ENCODE results near the gene XYLB.

Gene XYLB

DNA sequence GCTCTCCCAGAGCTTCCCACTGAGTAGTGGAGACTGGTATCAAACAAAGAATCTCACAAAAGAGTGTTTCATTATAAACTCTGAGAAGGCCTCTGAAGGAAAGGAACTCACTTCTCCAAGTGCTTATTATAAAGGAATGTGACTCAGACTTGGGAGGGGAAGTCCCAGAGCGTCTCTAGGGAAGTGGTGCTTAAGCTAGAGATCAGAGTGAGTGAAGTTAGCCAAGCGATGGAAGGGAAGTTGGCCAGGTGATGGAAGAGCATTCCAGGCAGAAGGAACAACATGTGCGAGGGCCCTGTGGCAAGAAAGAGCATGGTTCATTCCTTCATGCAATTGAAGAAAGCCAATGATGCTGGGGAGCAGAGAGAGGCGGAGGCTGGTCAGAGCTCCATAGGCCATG, 2.3 kb downstream of the XYLB start:
- Histone ChIP-seq H3K27me3 (ENCODE audit: control insufficient read depth in 1 of 2, insufficient read depth in 1 of 2, low read length in 2 of 2) (no peaks in the 10 kb centered on the region), H3K4ac (ENCODE audit: low read depth in 1 of 2, low read length in 2 of 2) (no peak overlapping the region), H4K8ac (ENCODE audit: low read length) (no peak overlapping the region), H2BK5ac (ENCODE audit: low read depth, low read length, poor library complexity, severe bottlenecking) (no peak overlapping the region), H2BK15ac (ENCODE audit: low read depth, poor library complexity, severe bottlenecking) (no peak overlapping the region), H3K4me3 (ENCODE audit: insufficient read depth in 1 of 2, low read depth in 1 of 2, low read length in 2 of 2) (no peak overlapping the region), H3K14ac (ENCODE audit: low read length in 2 of 2) (no peak overlapping the region), H3K4me2 (ENCODE audit: low read length, poor library complexity, severe bottlenecking) (no peak overlapping the region), H3K27ac (ENCODE audit: low read length, poor library complexity, severe bottlenecking) (no peak overlapping the region), H3K36me3 (ENCODE audit: control insufficient read depth in 1 of 2, insufficient read depth in 2 of 2, low read depth in 1 of 2, low read length in 2 of 2) (peaks cover 0 to 15% of the 10 kb centered on the region in 2 experiments), H2AFZ (ENCODE audit: low read depth, low read length) (no peak overlapping the region), H2BK12ac (ENCODE audit: low read length in 2 of 2) (no peak overlapping the region), H2AK5ac (ENCODE audit: low read length, severe bottlenecking) (no peak overlapping the region), H3K18ac (ENCODE audit: low read depth in 1 of 2, low read length in 2 of 2) (peak overlapping the region in 1 of 2 experiments; percentile 11), H3K79me1 (replicated peaks; ENCODE audit: low read length, poor library complexity, severe bottlenecking) (peaks cover 6% of the 10 kb centered on the region), H3K23ac (ENCODE audit: low read length in 2 of 2) (no peak overlapping the region), H3K9me3 (ENCODE audit: control insufficient read depth, low read length) (peaks cover 3% of the 10 kb centered on the region), H4K91ac (ENCODE audit: low read length) (no peak overlapping the region), H3K9ac (ENCODE audit: low read length) (no peak overlapping the region), H2BK120ac (ENCODE audit: low read depth, low read length) (no peak overlapping the region), H3K4me1 (ENCODE audit: control insufficient read depth, insufficient read depth, low read depth, low read length) (peaks cover 3% of the 10 kb centered on the region)
- WGBS, result 66% methylated on average over 4 of the region's 4 CpGs
- DNase-seq, result peak; percentile 46

DNA sequence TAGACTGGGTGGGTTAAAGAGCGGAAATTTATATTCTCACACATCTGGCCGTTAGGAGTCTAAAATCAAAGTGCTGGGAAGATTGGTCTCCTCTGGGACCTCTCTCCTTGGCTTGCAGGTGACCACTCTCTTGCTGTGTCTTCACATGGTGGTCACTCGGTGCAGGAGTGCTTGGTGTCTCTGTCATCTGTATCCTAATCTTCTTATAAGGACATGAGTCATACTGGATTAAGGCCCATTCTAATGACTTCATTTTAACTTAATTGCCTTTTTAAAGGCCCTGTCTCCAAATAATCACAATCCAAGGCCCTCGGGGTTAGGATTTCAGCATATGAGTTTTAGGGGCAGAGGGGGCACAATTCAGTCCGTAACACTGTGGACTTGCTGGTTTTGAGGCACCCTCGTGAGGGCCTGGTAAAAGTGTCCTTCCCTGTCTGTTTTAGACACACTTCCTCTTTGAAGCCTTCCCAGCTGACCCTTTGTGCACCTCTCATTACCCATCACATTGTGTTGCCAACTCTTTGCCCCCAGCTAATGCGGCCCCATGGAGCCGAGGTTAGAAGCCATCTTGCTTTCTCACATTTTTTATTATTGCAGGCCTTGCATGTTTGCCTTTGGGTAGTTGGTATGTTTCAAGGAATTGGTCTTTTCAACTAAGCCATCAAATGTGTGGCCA, 3.2 kb downstream of the XYLB start:
- H3K79me1 ChIP-seq (replicated peaks; ENCODE audit: low read length, poor library complexity, severe bottlenecking), result peaks cover 6% of the 10 kb centered on the region

GRCh38 chr3:38353151-38353550, 6.6 kb downstream of the XYLB start:
- H4K91ac ChIP-seq (ENCODE audit: low read length), result no peak overlapping the region
- no peak overlapping the region for H2BK15ac ChIP-seq (ENCODE audit: low read depth, poor library complexity, severe bottlenecking)
- no peak overlapping the region for H3K27ac ChIP-seq (ENCODE audit: low read length, poor library complexity, severe bottlenecking)
- no peak for DNase-seq
- H3K27me3 ChIP-seq (ENCODE audit: control insufficient read depth in 1 of 2, insufficient read depth in 1 of 2, low read length in 2 of 2), result no peaks in the 10 kb centered on the region
- no peak overlapping the region for H2BK5ac ChIP-seq (ENCODE audit: low read depth, low read length, poor library complexity, severe bottlenecking)
- H3K23ac ChIP-seq (ENCODE audit: low read length in 2 of 2), result no peak overlapping the region
- no peak overlapping the region for H4K8ac ChIP-seq (ENCODE audit: low read length)
- H3K4me3 ChIP-seq (ENCODE audit: insufficient read depth in 1 of 2, low read depth in 1 of 2, low read length in 2 of 2), result no peak overlapping the region
- H3K14ac ChIP-seq (ENCODE audit: low read length in 2 of 2), result no peak overlapping the region
- no peak overlapping the region for H3K4me2 ChIP-seq (ENCODE audit: low read length, poor library complexity, severe bottlenecking)
- 100% methylated on average over 2 of the region's 4 CpGs for WGBS
- no peak overlapping the region for H2BK12ac ChIP-seq (ENCODE audit: low read length in 2 of 2)
- H3K36me3 ChIP-seq (ENCODE audit: control insufficient read depth in 1 of 2, insufficient read depth in 2 of 2, low read depth in 1 of 2, low read length in 2 of 2), result peaks cover 0 to 27% of the 10 kb centered on the region in 2 experiments
- no peak overlapping the region for H3K9ac ChIP-seq (ENCODE audit: low read length)
- H2AFZ ChIP-seq (ENCODE audit: low read depth, low read length), result no peak overlapping the region
- H3K79me1 ChIP-seq (replicated peaks; ENCODE audit: low read length, poor library complexity, severe bottlenecking), result peaks cover 6% of the 10 kb centered on the region
- no peaks in the 10 kb centered on the region for H3K4me1 ChIP-seq (ENCODE audit: control insufficient read depth, insufficient read depth, low read depth, low read length)
- H2BK120ac ChIP-seq (ENCODE audit: low read depth, low read length), result no peak overlapping the region
- peaks cover 3% of the 10 kb centered on the region for H3K9me3 ChIP-seq (ENCODE audit: control insufficient read depth, low read length)
- H3K4ac ChIP-seq (ENCODE audit: low read depth in 1 of 2, low read length in 2 of 2), result no peak overlapping the region
- no peak overlapping the region for H2AK5ac ChIP-seq (ENCODE audit: low read length, severe bottlenecking)
- H3K18ac ChIP-seq (ENCODE audit: low read depth in 1 of 2, low read length in 2 of 2), result no peak overlapping the region

More for the DNA sequence above, 3.2 kb downstream of the XYLB start:
- no peak overlapping the region for H3K4me2 ChIP-seq (ENCODE audit: low read length, poor library complexity, severe bottlenecking)
- H3K14ac ChIP-seq (ENCODE audit: low read length in 2 of 2), result no peak overlapping the region
- H2BK120ac ChIP-seq (ENCODE audit: low read depth, low read length), result no peak overlapping the region
- no peaks in the 10 kb centered on the region for H3K27me3 ChIP-seq (ENCODE audit: control insufficient read depth in 1 of 2, insufficient read depth in 1 of 2, low read length in 2 of 2)
- H3K4ac ChIP-seq (ENCODE audit: low read depth in 1 of 2, low read length in 2 of 2), result no peak overlapping the region
- H2BK12ac ChIP-seq (ENCODE audit: low read length in 2 of 2), result no peak overlapping the region
- H3K9ac ChIP-seq (ENCODE audit: low read length), result no peak overlapping the region
- no peak overlapping the region for H2BK5ac ChIP-seq (ENCODE audit: low read depth, low read length, poor library complexity, severe bottlenecking)
- H2BK15ac ChIP-seq (ENCODE audit: low read depth, poor library complexity, severe bottlenecking), result no peak overlapping the region
- 93% methylated on average over 7 of the region's 8 CpGs for WGBS
- DNase-seq, result no peak
- H4K8ac ChIP-seq (ENCODE audit: low read length), result no peak overlapping the region
- H3K4me3 ChIP-seq (ENCODE audit: insufficient read depth in 1 of 2, low read depth in 1 of 2, low read length in 2 of 2), result no peak overlapping the region
- no peak overlapping the region for H3K18ac ChIP-seq (ENCODE audit: low read depth in 1 of 2, low read length in 2 of 2)
- peaks cover 3% of the 10 kb centered on the region for H3K4me1 ChIP-seq (ENCODE audit: control insufficient read depth, insufficient read depth, low read depth, low read length)
- no peak overlapping the region for H2AK5ac ChIP-seq (ENCODE audit: low read length, severe bottlenecking)
- no peak overlapping the region for H4K91ac ChIP-seq (ENCODE audit: low read length)
- H2AFZ ChIP-seq (ENCODE audit: low read depth, low read length), result no peak overlapping the region
- no peak overlapping the region for H3K27ac ChIP-seq (ENCODE audit: low read length, poor library complexity, severe bottlenecking)
- H3K36me3 ChIP-seq (ENCODE audit: control insufficient read depth in 1 of 2, insufficient read depth in 2 of 2, low read depth in 1 of 2, low read length in 2 of 2), result peaks cover 0 to 15% of the 10 kb centered on the region in 2 experiments
- no peak overlapping the region for H3K23ac ChIP-seq (ENCODE audit: low read length in 2 of 2)
- H3K9me3 ChIP-seq (ENCODE audit: control insufficient read depth, low read length), result peaks cover 3% of the 10 kb centered on the region

DNA sequence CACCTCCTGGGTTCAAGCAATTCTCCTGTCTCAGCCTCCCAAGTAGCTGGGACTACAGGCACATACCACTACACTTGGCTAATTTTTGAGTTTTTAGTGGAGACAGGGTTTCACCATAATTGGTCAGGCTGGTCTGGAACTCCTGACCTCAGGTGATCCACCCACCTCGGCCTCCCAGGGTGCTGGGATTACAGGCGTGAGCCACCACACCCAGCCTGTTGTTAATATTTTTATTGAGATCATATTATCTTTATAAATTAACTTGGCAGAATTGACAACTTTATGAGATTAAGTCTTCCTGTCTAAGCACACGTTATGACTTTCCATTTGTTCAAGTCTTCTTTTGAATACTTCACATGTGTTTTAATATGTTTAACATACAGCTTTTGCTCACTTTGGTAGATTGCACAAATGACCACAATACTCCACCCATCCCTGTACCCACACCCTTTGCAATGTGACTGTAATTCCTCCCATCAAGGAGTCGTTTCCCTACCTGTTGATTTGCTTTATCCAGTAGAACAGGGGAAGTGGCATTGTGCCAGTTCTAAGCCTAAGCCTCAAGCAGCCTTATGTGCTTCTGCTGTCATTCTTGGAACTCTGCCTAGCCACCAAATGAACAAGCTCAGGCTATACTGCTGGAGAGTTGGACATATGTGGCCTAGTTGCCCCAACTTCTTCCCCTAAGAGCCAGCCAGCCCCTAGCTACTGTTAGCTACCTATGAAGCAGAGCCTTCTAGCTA, 8.2 kb downstream of the XYLB start:
- DNase-seq, result no peak
- H3K4me3 ChIP-seq (ENCODE audit: insufficient read depth in 1 of 2, low read depth in 1 of 2, low read length in 2 of 2), result no peak overlapping the region
- no peak overlapping the region for H3K27ac ChIP-seq (ENCODE audit: low read length, poor library complexity, severe bottlenecking)
- no peak overlapping the region for H2AFZ ChIP-seq (ENCODE audit: low read depth, low read length)
- no peak overlapping the region for H3K14ac ChIP-seq (ENCODE audit: low read length in 2 of 2)
- H3K18ac ChIP-seq (ENCODE audit: low read depth in 1 of 2, low read length in 2 of 2), result no peak overlapping the region
- H4K8ac ChIP-seq (ENCODE audit: low read length), result no peak overlapping the region
- H2BK120ac ChIP-seq (ENCODE audit: low read depth, low read length), result no peak overlapping the region
- 76% methylated on average over 2 of the region's 4 CpGs for WGBS
- no peaks in the 10 kb centered on the region for H3K4me1 ChIP-seq (ENCODE audit: control insufficient read depth, insufficient read depth, low read depth, low read length)
- H3K79me1 ChIP-seq (replicated peaks; ENCODE audit: low read length, poor library complexity, severe bottlenecking), result peaks cover 3% of the 10 kb centered on the region
- no peak overlapping the region for H3K4me2 ChIP-seq (ENCODE audit: low read length, poor library complexity, severe bottlenecking)
- no peak overlapping the region for H3K23ac ChIP-seq (ENCODE audit: low read length in 2 of 2)
- no peaks in the 10 kb centered on the region for H3K27me3 ChIP-seq (ENCODE audit: control insufficient read depth in 1 of 2, insufficient read depth in 1 of 2, low read length in 2 of 2)
- no peak overlapping the region for H2BK12ac ChIP-seq (ENCODE audit: low read length in 2 of 2)
- H3K4ac ChIP-seq (ENCODE audit: low read depth in 1 of 2, low read length in 2 of 2), result no peak overlapping the region
- H2AK5ac ChIP-seq (ENCODE audit: low read length, severe bottlenecking), result no peak overlapping the region
- H2BK15ac ChIP-seq (ENCODE audit: low read depth, poor library complexity, severe bottlenecking), result no peak overlapping the region
- H4K91ac ChIP-seq (ENCODE audit: low read length), result no peak overlapping the region
- H3K9ac ChIP-seq (ENCODE audit: low read length), result no peak overlapping the region
- no peaks in the 10 kb centered on the region for H3K9me3 ChIP-seq (ENCODE audit: control insufficient read depth, low read length)
- H2BK5ac ChIP-seq (ENCODE audit: low read depth, low read length, poor library complexity, severe bottlenecking), result no peak overlapping the region
- peaks cover 0 to 31% of the 10 kb centered on the region in 2 experiments for H3K36me3 ChIP-seq (ENCODE audit: control insufficient read depth in 1 of 2, insufficient read depth in 2 of 2, low read depth in 1 of 2, low read length in 2 of 2)
